H1 (cell line): ENCODE data around the gene HSPA4. TPM values are rescaled to one million over a fixed set of nuclear protein-coding genes. Genes with fewer than 3 reads are reported as not detected.

Experiments used
- CTCF ChIA-PET: fragments of 300-600 bp; sonication (Branson Sonifier 250); formaldehyde crosslinking; loops from one replicate; lab custom pipeline; 2021; ENCODE audit not compliant: partially characterized antibody; lab: Charles Lee
- POLR2A ChIA-PET: fragments of 300-600 bp; sonication (Branson Sonifier 250); formaldehyde crosslinking; loops from one replicate; lab custom pipeline; 2021; ENCODE audit warnings: inconsistent platforms; ENCODE audit not compliant: partially characterized antibody; lab: Charles Lee
- DNase-seq, 2 experiments: peaks; one replicate each; pipeline versions ENCODE4 v3.0.0 to v3.0.0-alpha.2; 2010 to 2022; ENCODE audit warnings: low spot score in 2 of 2, low read depth in 1 of 2, mixed read lengths in 1 of 2
- FAIRE-seq: peaks from 2 replicates; lab custom pipeline; 2011; peaks lifted over from hg19 to GRCh38; lab: Jason Lieb, UNC
- H2AFZ ChIP-seq: 2 replicates; pipeline ENCODE4 v1.8.1; 2012; ENCODE audit warnings: low read length, inconsistent platforms
- H2AK5ac ChIP-seq: 2 replicates; pipeline ENCODE4 v1.6.1; 2013; ENCODE audit warnings: low read depth, low read length
- H2BK120ac ChIP-seq: replicated peaks from 2 replicates; pipeline ENCODE3; 2013; ENCODE audit warnings: low read depth, low read length, inconsistent platforms
- H2BK12ac ChIP-seq: 2 replicates; pipeline ENCODE4 v1.6.1; 2013; ENCODE audit warnings: low read depth, low read length
- H2BK15ac ChIP-seq: 2 replicates; pipeline ENCODE4 v1.6.1; 2013; ENCODE audit warnings: low read length
- H2BK20ac ChIP-seq: 2 replicates; pipeline ENCODE4 v1.6.1; 2013; ENCODE audit warnings: low read length
- H2BK5ac ChIP-seq: 2 replicates; pipeline ENCODE4 v1.6.1; 2013; ENCODE audit warnings: low read depth, low read length
- H3K14ac ChIP-seq: 2 replicates; pipeline ENCODE4 v1.6.1; 2013; ENCODE audit warnings: inconsistent platforms; ENCODE audit not compliant: insufficient read length
- H3K18ac ChIP-seq: 2 replicates; pipeline ENCODE4 v1.6.1; 2013; ENCODE audit warnings: low read length; ENCODE audit errors: extremely low read depth
- H3K23ac ChIP-seq: 2 replicates; pipeline ENCODE4 v1.6.1; 2013; ENCODE audit warnings: inconsistent platforms; ENCODE audit not compliant: insufficient read length
- H3K23me2 ChIP-seq: 2 replicates; pipeline ENCODE4 v1.6.1; 2013; ENCODE audit warnings: low read depth, low read length
- H3K27ac ChIP-seq: 2 replicates; pipeline ENCODE4 v1.6.1; 2011; ENCODE audit warnings: low read depth, low read length, inconsistent platforms
- H3K27me3 ChIP-seq, 4 experiments: replicated peaks in 1 of 4; 1 replicate in 1 of 4; 2 replicates in 3 of 4; pipeline versions ENCODE4 v1.6.1 to v1.8.1; 2011 to 2013; ENCODE audit warnings: low read length in 3 of 4, mild to moderate bottlenecking in 3 of 4, inconsistent platforms in 2 of 4, mixed read lengths in 2 of 4, moderate library complexity in 1 of 4; ENCODE audit not compliant: control insufficient read depth in 3 of 4, insufficient read depth in 3 of 4; ENCODE audit errors: extremely low read depth in 1 of 4
- H3K36me3 ChIP-seq, 4 experiments: 2 replicates each; pipeline versions ENCODE4 v1.6.1 to v1.8.1; 2011 to 2013; ENCODE audit warnings: mild to moderate bottlenecking in 4 of 4, low read length in 3 of 4, moderate library complexity in 2 of 4, control low read depth in 1 of 4, inconsistent platforms in 1 of 4; ENCODE audit not compliant: insufficient read depth in 4 of 4, control insufficient read depth in 2 of 4
- H3K4ac ChIP-seq: replicated peaks from 2 replicates; pipeline ENCODE3; 2013; ENCODE audit warnings: low read length, low read depth, mixed read lengths, inconsistent platforms; ENCODE audit not compliant: insufficient read length
- H3K4me1 ChIP-seq, 4 experiments: replicated peaks in 1 of 4; 1 replicate in 1 of 4; 2 replicates in 3 of 4; pipeline versions ENCODE4 v1.6.1 to v1.8.1; 2011 to 2013; ENCODE audit warnings: low read length in 3 of 4, inconsistent platforms in 2 of 4, mixed read lengths in 1 of 4; ENCODE audit not compliant: insufficient read depth in 4 of 4, control insufficient read depth in 3 of 4
- H3K4me2 ChIP-seq, 2 experiments: 2 replicates each; pipeline versions ENCODE4 v1.6.1 to v1.8.1; 2011 to 2013; ENCODE audit warnings: low read depth in 2 of 2, low read length in 2 of 2, control low read depth in 1 of 2, inconsistent platforms in 1 of 2, mild to moderate bottlenecking in 1 of 2; ENCODE audit not compliant: insufficient read depth in 1 of 2
- H3K4me3 ChIP-seq, 4 experiments: fragments of 200-600, 300-600 bp in 1 of 4; sonication (generic), shearing (Covaris generic), sonication (Bioruptor Twin) in 1 of 4; 2 replicates each; pipeline versions ENCODE4 v1.5.1 to v1.8.1; 2011 to 2016; ENCODE audit warnings: low read length in 4 of 4, low read depth in 3 of 4, control low read depth in 2 of 4, inconsistent platforms in 2 of 4, mild to moderate bottlenecking in 2 of 4, mixed read lengths in 1 of 4, moderate library complexity in 1 of 4; ENCODE audit not compliant: insufficient read depth in 2 of 4; ENCODE audit errors: extremely low read depth in 1 of 4
- H3K56ac ChIP-seq: replicated peaks from 2 replicates; pipeline ENCODE3; 2013; ENCODE audit warnings: low read depth, mild to moderate bottlenecking, mixed read lengths, low read length, inconsistent platforms; ENCODE audit not compliant: insufficient read length
- H3K79me1 ChIP-seq: 2 replicates; pipeline ENCODE4 v1.6.1; 2013; ENCODE audit warnings: low read depth, low read length, control low read depth
- H3K79me2 ChIP-seq, 2 experiments: 2 replicates each; pipeline versions ENCODE4 v1.6.1 to v1.8.1; 2012 to 2013; ENCODE audit warnings: low read length in 2 of 2, mild to moderate bottlenecking in 2 of 2, inconsistent platforms in 1 of 2; ENCODE audit not compliant: insufficient read depth in 2 of 2, control insufficient read depth in 1 of 2
- H3K9ac ChIP-seq, 4 experiments: replicated peaks in 1 of 4; 1 replicate in 1 of 4; 2 replicates in 3 of 4; pipeline versions ENCODE4 v1.6.1 to v1.8.1; 2011 to 2013; ENCODE audit warnings: low read depth in 3 of 4, low read length in 3 of 4, control low read depth in 2 of 4, mild to moderate bottlenecking in 2 of 4, moderate library complexity in 2 of 4, inconsistent platforms in 1 of 4; ENCODE audit errors: extremely low read depth in 1 of 4
- H3K9me3 ChIP-seq, 2 experiments: 2 replicates each; pipeline versions ENCODE4 v1.6.1 to v1.8.1; 2012 to 2013; ENCODE audit warnings: mild to moderate bottlenecking in 2 of 2, moderate library complexity in 2 of 2, control low read depth in 1 of 2, inconsistent platforms in 1 of 2, low read depth in 1 of 2, low read length in 1 of 2, mixed read lengths in 1 of 2; ENCODE audit not compliant: insufficient read depth in 2 of 2
- H4K20me1 ChIP-seq, 2 experiments: replicated peaks in 1 of 2; 2 replicates each; pipeline versions ENCODE3 to v1.8.1; 2011 to 2013; ENCODE audit warnings: inconsistent platforms in 2 of 2, low read length in 2 of 2, mild to moderate bottlenecking in 1 of 2; ENCODE audit not compliant: insufficient read depth in 2 of 2, control insufficient read depth in 1 of 2
- H4K5ac ChIP-seq: 2 replicates; pipeline ENCODE4 v1.6.1; 2013; ENCODE audit warnings: low read length, low read depth, mixed read lengths, inconsistent platforms; ENCODE audit not compliant: insufficient read length
- H4K8ac ChIP-seq: 2 replicates; pipeline ENCODE4 v1.8.0; 2013; ENCODE audit warnings: mild to moderate bottlenecking, moderate library complexity, low read length, inconsistent platforms; ENCODE audit not compliant: insufficient read depth; ENCODE audit errors: extremely low read depth
- H4K91ac ChIP-seq: replicated peaks from 2 replicates; pipeline ENCODE3; 2013; ENCODE audit warnings: low read length, mixed read lengths, inconsistent platforms; ENCODE audit not compliant: insufficient read length
- POU5F1 ChIP-seq: IDR thresholded peaks from 2 replicates; pipeline ENCODE4 v1.6.1; 2011; ENCODE audit warnings: low read depth, mild to moderate bottlenecking, low read length, moderate library complexity
- RNF2 ChIP-seq: fragments of 200-900, 300-1000 bp; sonication (generic); IDR thresholded peaks from 2 replicates; pipeline ENCODE4 v1.7.1; 2016; ENCODE audit warnings: borderline replicate concordance, low read depth, mild to moderate bottlenecking, antibody characterized with exemption, low read length; ENCODE audit not compliant: poor library complexity, severe bottlenecking; ENCODE audit errors: missing control alignments
- SP2 ChIP-seq: IDR thresholded peaks from 2 replicates; pipeline ENCODE4 v1.6.1; 2012; ENCODE audit warnings: mild to moderate bottlenecking, low read length, inconsistent platforms
- WGBS, 2 experiments: shearing (Covaris generic) in 1 of 2; methylation state at CpG; one replicate each; pipeline versions ENCODE4 v1.1.6 to v1.1.7; 2013 to 2015; ENCODE audit warnings: low lambda C conversion rate in 2 of 2, mixed read lengths in 2 of 2, inconsistent platforms in 1 of 2, low coverage in 1 of 2, missing lambda C conversion rate in 1 of 2; ENCODE audit not compliant: insufficient replicate concordance in 2 of 2, insufficient coverage in 1 of 2, insufficient read length in 1 of 2; ENCODE audit errors: extremely low coverage in 1 of 2, missing lambda C conversion rate in 1 of 2; 5-methylcytosine and 5-hydroxymethylcytosine counted together
- polyA plus RNA-seq, 7 experiments: library from polyadenylated mRNA; depleted of rRNA in 3 of 7; stranded (reverse) in 5 of 7; unstranded in 2 of 7; fragments of >200 nt in 5 of 7; fragments of 200-250 nt in 2 of 7; gene quantifications; 1 replicate in 5 of 7; 2 replicates in 1 of 7; 4 replicates in 1 of 7; pipeline versions ENCODE4 v1.2.1 to v1.2.3, GENCODE V29; 2011 to 2013; ENCODE audit warnings: missing spikeins in 2 of 7, mixed read lengths in 2 of 7
- total RNA-seq: library from RNA; stranded (reverse); fragmentation: NEBNext Ultra II Directional; extraction: Animal tissue kit (Norgen Biotek cat#: 25700); gene quantifications from 2 replicates; pipeline ENCODE4 v1.2.1, GENCODE V29; 2021

The HSPA4 gene
- total and polyA plus RNA-seq, 2 of the 8 experiments (the other 6 are each of a cell fraction or from before 2014, with no cell fraction given): 28.9 to 445 TPM

GRCh38 chr5:133142782-133143181, 91.0 kb downstream of the HSPA4 start:
- H3K36me3 ChIP-seq: no peaks in the 10 kb centered on the region
- no peak overlapping the region for H3K27ac ChIP-seq
- H3K56ac ChIP-seq: no peak overlapping the region
- no peaks in the 10 kb centered on the region for H3K23me2 ChIP-seq
- no peak overlapping the region for H2BK20ac ChIP-seq
- no peak overlapping the region for H2BK15ac ChIP-seq
- no peaks in the 10 kb centered on the region for H3K27me3 ChIP-seq
- WGBS, 2 experiments: 87% methylated on average over 6 of the region's 6 CpGs; no CpG with 5 or more reads in 1 of the 2 experiments
- H3K18ac ChIP-seq: no peak overlapping the region
- H3K79me2 ChIP-seq: no peaks in the 10 kb centered on the region
- H4K91ac ChIP-seq: no peak overlapping the region
- no peaks in the 10 kb centered on the region for H3K79me1 ChIP-seq
- no peaks in the 10 kb centered on the region for H3K9me3 ChIP-seq
- no peak for FAIRE-seq
- no peak for DNase-seq
- H3K4me2 ChIP-seq: no peak overlapping the region
- ChIA-PET POLR2A (no interaction called here), CTCF (interaction anchor here (1.2 to 2.0 kb wide), 3 partner anchors 11 to 31 kb away, joined by 3 to 5 read pairs (median 5); no protein-coding TSS in a partner anchor)
- H3K9ac ChIP-seq: no peak overlapping the region
- H2BK5ac ChIP-seq: no peak overlapping the region
- no peak overlapping the region for H3K4ac ChIP-seq
- H3K14ac ChIP-seq: no peak overlapping the region
- no peak overlapping the region for H4K5ac ChIP-seq
- no peaks in the 10 kb centered on the region for H3K4me1 ChIP-seq
- no peak overlapping the region for H2AFZ ChIP-seq
- no peak overlapping the region for H2BK120ac ChIP-seq
- no peak overlapping the region for H2BK12ac ChIP-seq
- H3K4me3 ChIP-seq: no peak overlapping the region
- TF ChIP-seq SP2 (no peak), POU5F1 (no peak), RNF2 (no peak)
- H3K23ac ChIP-seq: no peak overlapping the region
- H4K8ac ChIP-seq: no peak overlapping the region
- no peak overlapping the region for H2AK5ac ChIP-seq
- H4K20me1 ChIP-seq: no peaks in the 10 kb centered on the region
